OCI-LY1 (cell line): Measurements from ENCODE around the gene ZFHX3.

Experiments
- H2AFZ ChIP-seq: fragments of 200-600 bp; sonication (generic), shearing (Covaris generic); 2 replicates; pipeline ENCODE4 v1.6.0; 2014; ENCODE audit warnings: antibody characterized with exemption, mild to moderate bottlenecking, low read length
- H3F3A ChIP-seq: fragments of 200-600 bp; sonication (generic), shearing (Covaris generic); 2 replicates; pipeline ENCODE4 v1.6.0; 2014; ENCODE audit warnings: mild to moderate bottlenecking, antibody characterized with exemption, low read length, moderate library complexity; ENCODE audit not compliant: insufficient read depth
- H3K27ac ChIP-seq: fragments of 200-600 bp; sonication (generic); 2 replicates; pipeline ENCODE4 v1.5.1; 2014; ENCODE audit warnings: low read length, mixed run types, mild to moderate bottlenecking, low read depth; ENCODE audit not compliant: poor library complexity, severe bottlenecking
- H3K27me3 ChIP-seq: fragments of 200-600 bp; sonication (generic); 2 replicates; pipeline ENCODE4 v1.6.0; 2014; ENCODE audit warnings: antibody characterized with exemption, mild to moderate bottlenecking, low read length, moderate library complexity; ENCODE audit not compliant: insufficient read depth
- H3K36me3 ChIP-seq: fragments of 200-600 bp; sonication (generic); 2 replicates; pipeline ENCODE4 v1.6.1; 2014; ENCODE audit warnings: mild to moderate bottlenecking, antibody characterized with exemption, low read length, moderate library complexity, mixed read lengths; ENCODE audit not compliant: insufficient read depth
- H3K4me1 ChIP-seq: fragments of 200-600 bp; sonication (generic); 2 replicates; pipeline ENCODE4 v1.5.1; 2014; ENCODE audit warnings: mild to moderate bottlenecking, low read length, moderate library complexity; ENCODE audit not compliant: insufficient read depth, severe bottlenecking
- H3K4me2 ChIP-seq: fragments of 200-600 bp; sonication (generic), shearing (Covaris generic); 2 replicates; pipeline ENCODE4 v1.6.1; 2014; ENCODE audit warnings: low read length
- H3K4me3 ChIP-seq: fragments of 200-600 bp; sonication (generic); 2 replicates; pipeline ENCODE4 v1.5.1; 2014; ENCODE audit warnings: low read length, low read depth, mild to moderate bottlenecking, mixed read lengths; ENCODE audit not compliant: poor library complexity, severe bottlenecking
- H3K79me2 ChIP-seq: fragments of 200-600 bp; shearing (Covaris generic); 2 replicates; pipeline ENCODE4 v1.6.1; 2016; ENCODE audit warnings: mixed run types, low read length, mixed read lengths; ENCODE audit not compliant: insufficient read depth
- H3K9ac ChIP-seq: fragments of 200-600 bp; sonication (generic), shearing (Covaris generic); 2 replicates; pipeline ENCODE4 v1.6.1; 2014; ENCODE audit warnings: mild to moderate bottlenecking, low read length, mixed read lengths
- H3K9me2 ChIP-seq: fragments of 200-600 bp; sonication (generic), shearing (Covaris generic); 2 replicates; pipeline ENCODE4 v1.6.1; 2014; ENCODE audit warnings: low read depth, mild to moderate bottlenecking, low read length, mixed read lengths
- H3K9me3 ChIP-seq: fragments of 200-600 bp; shearing (Covaris generic); 2 replicates; pipeline ENCODE4 v1.6.1; 2014; ENCODE audit warnings: low read length, mixed read lengths
- H4K20me1 ChIP-seq: fragments of 200-600 bp; sonication (generic), shearing (Covaris generic); 2 replicates; pipeline ENCODE4 v1.6.0; 2016; ENCODE audit warnings: mild to moderate bottlenecking, low read length; ENCODE audit not compliant: insufficient read depth
- CTCF ChIP-seq: fragments of 200-600 bp; sonication (generic), shearing (Covaris generic); IDR thresholded peaks from 2 replicates; pipeline ENCODE4 v1.5.1; 2017; ENCODE audit warnings: mild to moderate bottlenecking, antibody characterized with exemption, low read length, moderate library complexity, mixed read lengths
- EZH2 ChIP-seq: fragments of 200-600 bp; sonication (generic), shearing (Covaris generic); IDR thresholded peaks from 2 replicates; pipeline ENCODE4 v1.8.0; 2017; ENCODE audit warnings: borderline replicate concordance, mixed run types, mild to moderate bottlenecking, antibody characterized with exemption, low read length, moderate library complexity, mixed read lengths

The ZFHX3 gene

GRCh38 chr16:72764015-72764654 is 283.8 kb downstream of the ZFHX3 start:
- no peaks in the 10 kb centered on the region for H3F3A ChIP-seq
- no peaks in the 10 kb centered on the region for H3K36me3 ChIP-seq
- H3K9ac ChIP-seq, result no peak overlapping the region
- TF ChIP-seq EZH2 (no peak), CTCF (no peak)
- H3K27me3 ChIP-seq, result no peaks in the 10 kb centered on the region
- H4K20me1 ChIP-seq, result no peaks in the 10 kb centered on the region
- no peak overlapping the region for H3K4me3 ChIP-seq
- no peak overlapping the region for H2AFZ ChIP-seq
- H3K79me2 ChIP-seq, result no peaks in the 10 kb centered on the region
- no peaks in the 10 kb centered on the region for H3K9me2 ChIP-seq
- no peaks in the 10 kb centered on the region for H3K9me3 ChIP-seq
- no peak overlapping the region for H3K4me2 ChIP-seq
- H3K4me1 ChIP-seq, result peaks cover 13% of the 10 kb centered on the region
- H3K27ac ChIP-seq, result no peak overlapping the region

GRCh38 chr16:72760581-72760980 is 287.3 kb downstream of the ZFHX3 start:
- no peaks in the 10 kb centered on the region for H4K20me1 ChIP-seq
- H3K36me3 ChIP-seq, result no peaks in the 10 kb centered on the region
- H3K27ac ChIP-seq, result no peak overlapping the region
- H2AFZ ChIP-seq, result no peak overlapping the region
- H3F3A ChIP-seq, result no peaks in the 10 kb centered on the region
- H3K4me1 ChIP-seq, result peaks cover 13% of the 10 kb centered on the region
- no peak overlapping the region for H3K4me3 ChIP-seq
- H3K9me2 ChIP-seq, result no peaks in the 10 kb centered on the region
- H3K9ac ChIP-seq, result no peak overlapping the region
- H3K4me2 ChIP-seq, result no peak overlapping the region
- no peaks in the 10 kb centered on the region for H3K9me3 ChIP-seq
- no peak for TF ChIP-seq EZH2
- no peak for TF ChIP-seq CTCF
- no peaks in the 10 kb centered on the region for H3K79me2 ChIP-seq
- H3K27me3 ChIP-seq, result no peaks in the 10 kb centered on the region

- Histone ChIP-seq H3K9me2 (no peaks in the 10 kb centered on the region), H3K27ac (no peak overlapping the region), H3K4me2 (no peak overlapping the region), H3K4me3 (no peak overlapping the region), H3K27me3 (no peaks in the 10 kb centered on the region), H3F3A (no peaks in the 10 kb centered on the region), H3K9ac (no peak overlapping the region), H3K36me3 (no peaks in the 10 kb centered on the region), H2AFZ (no peak overlapping the region), H4K20me1 (no peaks in the 10 kb centered on the region), H3K79me2 (no peaks in the 10 kb centered on the region), H3K9me3 (no peaks in the 10 kb centered on the region), H3K4me1 (no peaks in the 10 kb centered on the region)
- TF ChIP-seq CTCF (no peak), EZH2 (no peak)
These were observed 294.0 kb downstream of the ZFHX3 start for GRCh38 chr16:72753881-72754280.
